ENCODE measurements around the gene ADGRF4. TPM values are rescaled to one million over a fixed set of nuclear protein-coding genes. Genes with fewer than 3 reads are reported as not detected.

ADGRF4 gene
- total RNA-seq, 1 donor from 2014 or later = 1.2 TPM

DNA sequence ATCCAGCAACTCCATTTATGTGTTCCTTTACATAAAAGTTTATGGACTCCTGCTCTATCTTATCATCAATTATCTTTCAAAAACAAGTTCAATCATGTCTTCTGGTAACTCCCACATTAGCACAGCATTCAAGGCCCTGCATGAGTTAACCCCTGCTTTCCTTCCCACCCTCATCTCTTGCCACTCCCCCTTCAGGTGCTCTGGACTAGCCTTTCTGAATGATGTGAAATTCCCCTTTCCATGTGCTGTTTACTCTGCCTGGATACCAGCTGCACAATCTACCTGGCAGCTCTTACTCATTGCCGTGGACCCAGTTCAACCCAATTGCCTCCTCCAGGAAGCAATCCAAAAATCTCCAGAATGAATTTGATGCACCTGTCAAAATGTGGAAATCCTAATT lies 11.9 kb downstream of the ADGRF4 start:
- no peaks in the 10 kb centered on the region for H3K79me2 ChIP-seq (ENCODE audit: insufficient read depth, low read length)
- H3K9me3 ChIP-seq (ENCODE audit: insufficient read depth, low read depth, low read length) = no peaks in the 10 kb centered on the region
- DNase-seq (ENCODE audit: low read depth) (no peak), FAIRE-seq (no peak)
- H3K27ac ChIP-seq (ENCODE audit: low read depth, low read length) = no peak overlapping the region
- no peaks in the 10 kb centered on the region for H4K20me1 ChIP-seq (ENCODE audit: insufficient read depth, low read length)
- TF ChIP-seq, protein P1, sequence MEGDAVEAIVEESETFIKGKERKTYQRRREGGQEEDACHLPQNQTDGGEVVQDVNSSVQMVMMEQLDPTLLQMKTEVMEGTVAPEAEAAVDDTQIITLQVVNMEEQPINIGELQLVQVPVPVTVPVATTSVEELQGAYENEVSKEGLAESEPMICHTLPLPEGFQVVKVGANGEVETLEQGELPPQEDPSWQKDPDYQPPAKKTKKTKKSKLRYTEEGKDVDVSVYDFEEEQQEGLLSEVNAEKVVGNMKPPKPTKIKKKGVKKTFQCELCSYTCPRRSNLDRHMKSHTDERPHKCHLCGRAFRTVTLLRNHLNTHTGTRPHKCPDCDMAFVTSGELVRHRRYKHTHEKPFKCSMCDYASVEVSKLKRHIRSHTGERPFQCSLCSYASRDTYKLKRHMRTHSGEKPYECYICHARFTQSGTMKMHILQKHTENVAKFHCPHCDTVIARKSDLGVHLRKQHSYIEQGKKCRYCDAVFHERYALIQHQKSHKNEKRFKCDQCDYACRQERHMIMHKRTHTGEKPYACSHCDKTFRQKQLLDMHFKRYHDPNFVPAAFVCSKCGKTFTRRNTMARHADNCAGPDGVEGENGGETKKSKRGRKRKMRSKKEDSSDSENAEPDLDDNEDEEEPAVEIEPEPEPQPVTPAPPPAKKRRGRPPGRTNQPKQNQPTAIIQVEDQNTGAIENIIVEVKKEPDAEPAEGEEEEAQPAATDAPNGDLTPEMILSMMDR (IDR thresholded peaks at IDR 0.05; ENCODE audit: insufficient read depth, low read depth, low read length) = no peak
- peaks cover 8% of the 10 kb centered on the region for H3K27me3 ChIP-seq (ENCODE audit: insufficient read depth, low read length)
- peaks cover 6% of the 10 kb centered on the region for H3K27me3 Mint-ChIP-seq (ENCODE audit: low read depth, unreplicated experiment)
- H3K36me3 ChIP-seq (ENCODE audit: insufficient read depth, low read length) = no peaks in the 10 kb centered on the region
- no peaks in the 10 kb centered on the region for H3K36me3 Mint-ChIP-seq (ENCODE audit: low read depth, unreplicated experiment)
- no peaks in the 10 kb centered on the region for H3K9me3 Mint-ChIP-seq (ENCODE audit: unreplicated experiment)
- H2AFZ ChIP-seq (ENCODE audit: low read depth, low read length) = no peak overlapping the region
- no peak overlapping the region for H3K9ac ChIP-seq (ENCODE audit: low read length)
- no peaks in the 10 kb centered on the region for H3K4me1 Mint-ChIP-seq (ENCODE audit: low read depth, unreplicated experiment)
- H3K4me3 ChIP-seq (ENCODE audit: insufficient read depth, low read depth, low read length) = no peak overlapping the region
- no peak overlapping the region for H3K27ac Mint-ChIP-seq (ENCODE audit: unreplicated experiment)
- no peak overlapping the region for H3K4me2 ChIP-seq (ENCODE audit: low read length)
- H3K4me3 Mint-ChIP-seq (ENCODE audit: unreplicated experiment) = no peak overlapping the region
- H3K4me1 ChIP-seq (ENCODE audit: insufficient read depth, low read length) = no peaks in the 10 kb centered on the region

DNA sequence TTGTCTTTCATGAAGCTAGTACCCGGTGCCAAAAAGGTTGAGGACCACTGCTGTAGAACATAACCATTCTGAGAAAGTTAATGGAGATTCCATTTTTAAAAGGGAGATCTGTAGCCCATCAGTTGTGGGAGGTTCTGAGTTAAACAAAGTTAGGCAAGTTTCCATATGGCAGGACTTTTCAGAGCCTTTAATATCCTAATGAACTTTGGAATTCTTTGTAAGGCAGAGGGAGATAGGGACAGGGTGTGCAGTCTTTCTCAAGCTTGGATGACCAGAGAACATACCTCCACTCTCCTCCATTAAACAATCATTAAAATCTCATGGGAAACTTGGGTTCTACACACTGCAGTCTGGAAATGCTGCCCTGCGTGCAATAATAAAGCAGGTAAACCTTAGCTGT lies 14.8 kb downstream of the ADGRF4 start:
- H3K4me3 ChIP-seq (ENCODE audit: insufficient read depth, low read depth, low read length) = no peak overlapping the region
- H3K9ac ChIP-seq (ENCODE audit: low read length) = no peak overlapping the region
- H2AFZ ChIP-seq (ENCODE audit: low read depth, low read length) = no peak overlapping the region
- no peak overlapping the region for H3K27ac Mint-ChIP-seq (ENCODE audit: unreplicated experiment)
- TF ChIP-seq, protein P1 (IDR thresholded peaks at IDR 0.05; ENCODE audit: insufficient read depth, low read depth, low read length) = no peak
- TF ChIP-seq EZH2 (IDR thresholded peaks at IDR 0.05; ENCODE audit: insufficient read depth, low read length) = no peak
- peaks cover 2% of the 10 kb centered on the region for H3K27me3 Mint-ChIP-seq (ENCODE audit: low read depth, unreplicated experiment)
- no peaks in the 10 kb centered on the region for H3K9me3 Mint-ChIP-seq (ENCODE audit: unreplicated experiment)
- no peaks in the 10 kb centered on the region for H4K20me1 ChIP-seq (ENCODE audit: insufficient read depth, low read length)
- H3K4me1 ChIP-seq (ENCODE audit: insufficient read depth, low read length) = no peaks in the 10 kb centered on the region
- no peaks in the 10 kb centered on the region for H3K36me3 ChIP-seq (ENCODE audit: insufficient read depth, low read length)
- H3K27ac ChIP-seq (ENCODE audit: low read depth, low read length) = no peak overlapping the region
- H3K27me3 ChIP-seq (ENCODE audit: insufficient read depth, low read length) = peaks cover 2% of the 10 kb centered on the region
- H3K36me3 Mint-ChIP-seq (ENCODE audit: low read depth, unreplicated experiment) = no peaks in the 10 kb centered on the region
- no peaks in the 10 kb centered on the region for H3K9me3 ChIP-seq (ENCODE audit: insufficient read depth, low read depth, low read length)
- DNase-seq (ENCODE audit: low read depth) (no peak), FAIRE-seq (no peak)
- H3K4me2 ChIP-seq (ENCODE audit: low read length) = no peak overlapping the region
- H3K79me2 ChIP-seq (ENCODE audit: insufficient read depth, low read length) = no peaks in the 10 kb centered on the region
- no peak overlapping the region for H3K4me3 Mint-ChIP-seq (ENCODE audit: unreplicated experiment)
- H3K4me1 Mint-ChIP-seq (ENCODE audit: low read depth, unreplicated experiment) = peaks cover 2% of the 10 kb centered on the region

DNA sequence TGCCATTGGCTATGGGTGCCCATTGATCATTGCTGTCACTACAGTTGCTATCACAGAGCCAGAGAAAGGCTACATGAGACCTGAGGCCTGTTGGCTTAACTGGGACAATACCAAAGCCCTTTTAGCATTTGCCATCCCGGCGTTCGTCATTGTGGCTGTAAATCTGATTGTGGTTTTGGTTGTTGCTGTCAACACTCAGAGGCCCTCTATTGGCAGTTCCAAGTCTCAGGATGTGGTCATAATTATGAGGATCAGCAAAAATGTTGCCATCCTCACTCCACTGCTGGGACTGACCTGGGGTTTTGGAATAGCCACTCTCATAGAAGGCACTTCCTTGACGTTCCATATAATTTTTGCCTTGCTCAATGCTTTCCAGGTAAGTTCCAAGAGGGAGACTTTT lies 16.4 kb downstream of the ADGRF4 start:
- Histone ChIP-seq H3K27ac (ENCODE audit: low read depth, low read length) (no peak overlapping the region), H3K9ac (ENCODE audit: low read length) (no peak overlapping the region), H3K4me2 (ENCODE audit: low read length) (no peak overlapping the region), H3K36me3 (ENCODE audit: insufficient read depth, low read length) (no peaks in the 10 kb centered on the region), H3K79me2 (ENCODE audit: insufficient read depth, low read length) (no peaks in the 10 kb centered on the region), H2AFZ (ENCODE audit: low read depth, low read length) (no peak overlapping the region), H3K4me1 (ENCODE audit: insufficient read depth, low read length) (no peaks in the 10 kb centered on the region), H3K27me3 (ENCODE audit: insufficient read depth, low read length) (no peaks in the 10 kb centered on the region), H4K20me1 (ENCODE audit: insufficient read depth, low read length) (no peaks in the 10 kb centered on the region), H3K4me3 (ENCODE audit: insufficient read depth, low read depth, low read length) (no peak overlapping the region), H3K9me3 (ENCODE audit: insufficient read depth, low read depth, low read length) (no peaks in the 10 kb centered on the region)
- no peak overlapping the region for H3K4me3 Mint-ChIP-seq (ENCODE audit: unreplicated experiment)
- no peaks in the 10 kb centered on the region for H3K27me3 Mint-ChIP-seq (ENCODE audit: low read depth, unreplicated experiment)
- H3K4me1 Mint-ChIP-seq (ENCODE audit: low read depth, unreplicated experiment) = peaks cover 2% of the 10 kb centered on the region
- FAIRE-seq (no peak), DNase-seq (ENCODE audit: low read depth) (no peak)
- no peaks in the 10 kb centered on the region for H3K36me3 Mint-ChIP-seq (ENCODE audit: low read depth, unreplicated experiment)
- no peak overlapping the region for H3K27ac Mint-ChIP-seq (ENCODE audit: unreplicated experiment)
- TF ChIP-seq EZH2 (IDR thresholded peaks at IDR 0.05; ENCODE audit: insufficient read depth, low read length) = no peak
- TF ChIP-seq, protein P1 (IDR thresholded peaks at IDR 0.05; ENCODE audit: insufficient read depth, low read depth, low read length) = no peak
- H3K9me3 Mint-ChIP-seq (ENCODE audit: unreplicated experiment) = no peaks in the 10 kb centered on the region
